Activated gamma-delta T cell (primary cell): ENCODE measurements around the gene ELOVL6.
"Not testable (repeated sequence)": the region's sequence is repeated elsewhere in the genome, so short reads cannot be mapped to it uniquely, and the experiment has no call there.

Experiments used
- DNase-seq: peaks from one replicate; lab custom pipeline; 2025; lab: John Stamatoyannopoulos, UW

Gene ELOVL6

DNA sequence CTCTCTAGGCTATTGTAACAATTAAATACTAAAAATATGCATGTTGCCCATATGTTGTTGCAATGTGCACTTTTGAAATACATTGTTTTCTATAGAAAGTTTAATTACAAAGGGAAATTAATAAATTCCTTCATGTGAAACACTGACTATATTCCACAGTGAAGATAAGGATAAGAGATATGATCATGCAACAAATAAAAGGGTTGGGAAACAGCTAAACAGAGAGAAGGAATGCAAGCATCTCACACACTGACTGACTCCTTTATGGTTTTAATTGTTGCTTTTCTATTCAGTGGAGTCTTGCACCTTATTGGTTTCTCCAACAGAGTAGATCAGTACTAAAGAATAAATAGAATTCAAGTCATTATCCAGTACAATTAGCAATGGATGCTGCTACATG lies 37.8 kb downstream of the ELOVL6 start:
- DNase-seq: no peak

DNA sequence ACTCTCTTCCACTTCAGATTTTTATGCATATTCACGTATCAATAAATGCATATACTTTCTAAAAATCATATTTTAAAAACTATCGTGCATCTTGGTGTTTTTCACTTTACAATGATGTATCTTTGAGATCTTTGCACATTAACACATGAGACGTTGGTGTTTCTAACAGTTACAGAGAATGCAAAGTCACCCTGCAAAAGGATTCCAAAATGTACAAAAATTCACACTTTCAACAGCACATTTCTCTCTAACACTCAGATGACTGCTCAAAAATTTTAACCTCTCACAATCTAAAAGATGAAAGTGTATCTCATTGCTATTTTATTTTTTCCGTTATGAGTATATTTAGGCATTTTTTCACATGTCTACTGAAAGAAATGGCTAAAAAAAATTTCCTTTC lies 38.9 kb downstream of the ELOVL6 start:
- no peak for DNase-seq

DNA sequence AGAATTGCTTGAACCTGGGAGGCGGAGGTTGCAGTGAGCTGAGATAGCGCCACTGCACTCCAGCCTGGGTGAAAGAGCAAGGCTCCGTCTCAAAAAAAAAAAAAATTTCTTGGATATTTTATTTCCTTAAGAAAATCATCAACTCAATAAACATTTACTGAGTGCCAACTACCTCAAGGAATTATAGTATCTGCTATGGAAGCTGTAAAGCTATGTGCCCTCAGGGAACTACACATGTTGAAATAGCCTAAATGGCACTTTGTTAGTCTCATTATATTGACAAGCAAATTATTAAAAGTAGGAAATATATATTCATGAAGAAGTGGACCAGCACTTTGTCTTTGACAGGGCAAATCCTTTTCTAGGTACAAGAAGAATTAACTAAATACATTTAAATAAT lies 40.8 kb downstream of the ELOVL6 start:
- no peak for DNase-seq

DNA sequence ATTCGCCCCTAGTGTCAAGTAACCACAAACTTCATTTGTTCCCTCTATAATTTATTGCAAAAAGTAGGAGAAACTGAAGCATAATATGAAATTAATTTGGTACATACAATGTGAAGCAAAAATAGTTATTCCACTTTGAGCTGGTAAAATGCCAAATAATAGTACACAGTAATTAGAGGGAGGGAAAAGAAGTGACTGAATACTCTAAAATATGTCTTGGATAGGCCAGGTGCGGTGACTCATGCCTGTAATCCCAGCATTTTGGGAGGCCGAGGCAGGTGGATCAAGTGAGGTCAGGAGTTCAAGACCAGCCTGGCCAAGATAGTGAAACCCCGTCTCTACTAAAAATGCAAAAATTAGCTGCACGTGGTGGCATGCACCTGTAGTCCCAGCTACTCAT lies 41.2 kb downstream of the ELOVL6 start:
- DNase-seq: not testable (repeated sequence)

DNA sequence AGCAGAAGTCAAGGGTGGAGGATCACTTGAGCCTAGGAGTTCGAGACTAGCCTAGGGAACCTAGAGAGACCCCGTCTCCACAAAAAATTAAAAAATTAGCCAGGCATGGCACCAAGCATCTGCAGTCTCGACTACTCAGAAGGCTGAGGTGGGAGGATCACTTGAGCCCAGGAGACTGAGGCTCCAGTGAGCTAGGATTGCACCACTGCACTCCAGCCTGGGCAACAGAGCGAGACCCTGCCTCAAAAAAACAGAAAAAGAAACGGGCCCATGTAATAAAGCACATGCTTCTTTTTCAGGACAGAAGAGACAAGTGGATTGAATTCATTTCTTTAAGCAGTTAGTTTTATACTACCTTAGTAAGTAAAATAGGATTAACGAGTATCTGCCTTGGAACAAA lies 42.0 kb downstream of the ELOVL6 start:
- no peak for DNase-seq

DNA sequence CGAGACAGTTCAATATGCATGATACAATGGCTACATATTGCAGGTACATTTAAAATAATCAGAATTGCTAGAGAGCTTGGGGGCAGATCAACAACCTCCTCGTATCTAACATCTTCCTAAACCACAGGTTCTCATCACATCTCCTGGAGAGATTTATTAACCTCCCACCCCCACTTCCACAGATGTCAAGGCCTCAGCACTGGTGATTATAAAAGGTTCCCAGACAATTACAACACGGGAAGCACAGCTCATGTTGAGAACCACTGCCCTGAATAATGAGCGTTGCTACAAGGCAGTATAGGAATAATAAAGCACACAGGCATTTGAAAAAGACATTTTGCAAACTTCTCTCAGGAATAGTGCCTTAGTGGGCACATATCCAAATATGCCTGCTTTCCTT lies 42.8 kb downstream of the ELOVL6 start:
- no peak for DNase-seq

DNA sequence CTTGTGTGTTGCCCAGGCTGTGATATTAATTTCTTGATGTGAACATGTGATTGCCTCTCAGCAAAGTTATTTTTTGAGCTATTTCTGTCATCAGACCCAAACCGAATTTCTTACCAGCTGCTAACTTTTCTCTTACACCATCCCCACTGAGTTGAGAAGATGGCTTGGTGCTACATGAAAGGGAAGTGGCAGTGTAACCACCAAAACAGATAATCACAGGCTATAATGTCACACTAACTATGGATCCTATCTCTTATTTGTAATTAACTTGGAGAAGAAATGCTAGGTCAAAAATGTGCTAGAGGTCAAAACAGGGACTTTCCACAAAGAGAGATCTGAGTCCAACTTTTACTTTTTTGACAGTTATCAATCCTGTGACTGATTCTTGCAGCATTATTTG lies 43.8 kb downstream of the ELOVL6 start:
- DNase-seq: no peak

DNA sequence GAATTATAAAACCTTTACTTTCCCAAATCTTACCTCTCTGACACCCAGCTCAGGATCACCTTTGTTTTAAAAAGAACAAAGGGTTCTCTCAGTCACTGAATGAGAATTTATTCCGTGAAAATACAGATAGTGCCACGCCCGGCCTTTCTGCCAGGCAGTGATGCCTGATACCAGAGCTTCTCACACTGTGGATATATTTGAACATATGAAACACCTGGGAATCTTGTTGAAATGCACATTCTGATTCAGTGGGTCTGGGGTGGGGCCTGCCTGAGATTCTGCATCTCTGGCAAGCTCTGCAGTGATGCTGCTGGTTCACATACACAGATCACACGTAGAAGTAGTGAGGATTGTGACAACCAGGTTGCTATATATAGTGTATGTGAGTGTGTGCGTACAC lies 46.0 kb downstream of the ELOVL6 start:
- no peak for DNase-seq

DNA sequence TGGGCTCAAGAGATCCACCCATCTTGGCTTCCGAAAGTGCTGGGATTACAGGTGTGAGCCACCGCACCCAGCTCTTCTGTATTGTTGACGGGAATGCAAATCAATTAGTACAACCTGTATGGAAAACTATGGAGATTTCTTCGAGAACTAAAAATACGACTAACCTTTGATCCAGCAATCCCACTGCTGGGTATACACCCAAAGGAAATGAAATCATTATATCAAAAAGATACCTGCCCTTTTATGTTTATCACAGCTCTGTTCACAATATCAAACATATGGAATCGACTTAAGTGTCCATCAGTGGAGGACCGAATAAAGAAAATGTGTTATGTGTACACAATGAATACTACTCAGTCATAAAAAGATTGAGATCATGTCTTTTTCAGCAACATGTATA lies 49.3 kb downstream of the ELOVL6 start:
- DNase-seq: no peak

DNA sequence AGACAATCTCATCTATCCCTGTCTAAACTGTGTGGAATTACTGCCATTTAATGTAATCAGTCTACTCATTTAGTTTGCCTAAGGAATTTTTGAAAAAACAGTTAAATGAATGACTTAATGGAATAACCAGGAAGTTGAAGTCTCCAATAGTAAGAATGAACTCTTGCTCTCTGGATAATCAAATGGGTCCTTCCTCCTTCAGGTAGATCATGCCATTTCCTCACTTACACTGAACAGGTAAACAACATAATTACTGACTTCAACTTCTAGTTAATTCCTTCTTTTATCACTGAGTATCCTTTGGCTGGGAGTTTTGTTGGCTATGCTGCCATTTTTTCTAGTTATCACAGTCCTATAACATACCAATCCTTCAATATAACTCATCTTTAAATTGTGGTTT lies 56.0 kb downstream of the ELOVL6 start:
- DNase-seq: no peak

DNA sequence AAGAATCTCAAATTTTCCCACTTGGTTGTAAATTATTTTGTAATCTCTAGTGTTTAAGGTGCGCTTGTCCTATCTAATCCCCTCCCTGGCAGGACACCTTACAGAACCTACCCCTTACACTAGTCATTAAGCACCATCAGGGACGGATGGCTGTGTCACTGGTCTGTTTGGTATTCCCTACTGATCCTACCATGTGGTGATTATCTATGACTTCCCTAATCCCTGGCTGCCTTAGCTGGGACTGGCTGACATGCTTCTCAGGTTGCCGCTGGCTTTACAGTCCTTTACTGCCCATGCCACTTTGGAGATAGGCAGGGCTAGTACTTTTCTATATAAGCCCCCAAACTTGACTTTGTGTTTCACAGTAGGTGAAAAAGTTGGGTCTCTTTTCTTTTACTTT lies 58.6 kb downstream of the ELOVL6 start:
- no peak for DNase-seq

DNA sequence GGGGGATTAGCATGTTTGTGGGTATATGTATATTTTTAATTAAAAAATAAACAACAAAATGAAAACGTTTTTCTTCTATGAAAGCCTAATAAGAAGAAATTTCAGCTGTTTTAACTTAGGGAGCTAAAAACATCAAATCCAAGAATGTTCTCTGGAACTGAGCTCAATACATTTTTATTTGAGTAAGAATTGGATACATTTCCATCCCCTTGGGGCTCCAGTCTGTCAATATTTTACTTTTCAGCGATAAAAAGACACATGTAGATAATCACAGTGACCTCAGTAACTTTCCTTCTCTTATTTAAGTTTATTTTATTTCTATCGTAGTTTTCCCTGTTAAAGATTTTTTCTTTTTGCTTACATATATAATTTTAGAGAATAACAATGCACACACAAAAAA lies 59.3 kb downstream of the ELOVL6 start:
- no peak for DNase-seq

DNA sequence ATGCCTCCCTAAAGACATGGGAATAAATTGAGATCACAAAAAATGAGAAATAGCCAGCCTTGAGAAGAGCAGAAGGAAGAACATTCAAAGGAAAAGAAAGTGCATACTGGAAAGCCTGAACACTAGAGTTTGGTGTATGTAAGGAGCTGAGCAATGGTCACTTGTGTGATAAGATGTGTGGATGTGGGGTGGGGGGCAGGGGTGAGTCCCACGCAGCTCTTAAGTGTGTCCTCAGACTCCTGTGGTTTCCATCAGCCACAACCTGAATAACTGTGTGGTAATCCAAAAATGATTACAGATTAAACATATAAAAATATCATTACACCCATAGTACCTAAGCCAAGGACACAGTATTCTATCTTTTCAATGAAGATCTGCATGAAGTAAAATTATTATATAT lies 59.9 kb downstream of the ELOVL6 start:
- no peak for DNase-seq

DNA sequence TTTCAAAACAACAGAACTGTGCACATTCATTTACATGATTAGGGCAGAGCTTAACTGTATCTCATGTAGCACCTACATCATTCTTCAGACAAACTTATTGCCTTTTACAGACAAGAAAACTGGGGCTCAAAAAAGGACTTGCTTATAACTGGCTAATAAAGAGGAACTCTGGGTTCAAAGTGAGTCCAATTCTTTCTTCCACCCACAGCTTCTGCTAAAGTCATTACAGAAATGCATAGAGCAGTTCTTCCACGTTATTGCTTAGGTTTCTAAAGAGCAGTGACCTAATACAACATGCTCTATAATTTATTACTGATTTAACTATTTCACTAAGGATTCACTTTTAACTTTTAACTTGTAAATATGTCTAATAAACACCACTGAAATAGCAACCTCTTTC lies 60.6 kb downstream of the ELOVL6 start:
- no peak for DNase-seq

DNA sequence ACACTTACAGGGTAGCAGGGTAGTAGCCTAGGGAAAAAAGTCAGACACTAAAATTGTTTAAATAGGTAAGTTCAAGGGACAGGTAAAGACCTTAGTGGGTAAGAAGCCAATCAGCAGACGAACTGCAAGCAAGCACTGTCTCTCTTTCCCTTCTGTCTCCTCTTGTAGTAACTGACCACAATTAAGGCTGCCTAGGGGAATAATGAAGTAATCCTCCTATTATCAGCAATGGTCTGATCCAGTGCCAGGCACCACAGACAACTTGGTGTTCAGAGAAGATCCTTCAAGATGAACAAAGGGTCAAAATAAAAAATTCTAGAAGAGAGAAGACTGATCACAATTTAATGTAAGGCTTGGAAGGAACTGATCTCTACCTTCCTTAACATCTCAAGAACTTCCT lies 62.9 kb downstream of the ELOVL6 start:
- DNase-seq: no peak

DNA sequence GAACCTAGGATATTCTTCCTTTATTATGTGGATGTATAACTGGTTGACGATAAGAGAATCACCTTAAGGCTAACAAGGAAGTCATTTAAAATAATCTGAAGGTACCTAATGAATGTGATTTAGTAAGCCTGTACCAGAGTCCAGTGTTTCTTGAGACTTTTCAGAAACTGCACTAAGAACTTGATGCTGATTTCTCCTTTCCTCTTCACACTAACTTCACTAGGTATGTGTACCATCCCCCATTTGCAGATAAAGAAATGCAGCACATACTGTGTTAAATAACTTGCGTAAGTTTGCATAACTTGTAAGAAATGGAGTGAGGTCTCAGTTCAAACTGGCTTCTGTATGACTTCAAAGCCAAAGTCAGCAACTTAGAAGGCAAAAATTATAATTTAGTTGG lies 63.3 kb downstream of the ELOVL6 start:
- DNase-seq: no peak

DNA sequence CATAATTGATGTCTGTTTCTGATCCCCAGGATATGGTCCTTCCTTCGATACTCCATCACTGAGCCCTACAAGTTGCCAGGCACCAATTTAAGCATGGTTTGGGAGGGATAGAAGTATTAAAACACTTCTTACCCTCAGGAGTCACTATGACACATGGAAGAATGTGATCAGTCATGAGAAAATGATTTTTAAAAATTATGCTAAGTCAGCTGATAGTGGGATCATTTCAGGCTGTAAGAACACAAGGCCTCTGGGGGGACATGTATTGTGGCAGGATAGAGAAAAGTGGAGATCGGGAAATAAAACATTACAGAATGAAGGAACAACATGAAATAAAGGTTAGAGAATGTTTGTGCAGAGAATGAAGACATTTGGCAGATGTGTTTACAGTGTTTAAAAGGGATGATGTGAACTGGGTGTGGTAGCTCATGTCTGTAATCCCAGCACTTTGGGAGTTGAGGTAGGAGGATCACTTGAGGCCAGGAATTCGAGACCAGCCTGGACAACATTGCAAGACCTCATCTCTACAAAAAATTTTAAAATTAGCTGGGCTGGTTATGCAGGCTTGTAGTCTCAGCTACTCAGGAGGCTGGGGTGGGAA lies 64.0 kb downstream of the ELOVL6 start:
- no peak for DNase-seq

DNA sequence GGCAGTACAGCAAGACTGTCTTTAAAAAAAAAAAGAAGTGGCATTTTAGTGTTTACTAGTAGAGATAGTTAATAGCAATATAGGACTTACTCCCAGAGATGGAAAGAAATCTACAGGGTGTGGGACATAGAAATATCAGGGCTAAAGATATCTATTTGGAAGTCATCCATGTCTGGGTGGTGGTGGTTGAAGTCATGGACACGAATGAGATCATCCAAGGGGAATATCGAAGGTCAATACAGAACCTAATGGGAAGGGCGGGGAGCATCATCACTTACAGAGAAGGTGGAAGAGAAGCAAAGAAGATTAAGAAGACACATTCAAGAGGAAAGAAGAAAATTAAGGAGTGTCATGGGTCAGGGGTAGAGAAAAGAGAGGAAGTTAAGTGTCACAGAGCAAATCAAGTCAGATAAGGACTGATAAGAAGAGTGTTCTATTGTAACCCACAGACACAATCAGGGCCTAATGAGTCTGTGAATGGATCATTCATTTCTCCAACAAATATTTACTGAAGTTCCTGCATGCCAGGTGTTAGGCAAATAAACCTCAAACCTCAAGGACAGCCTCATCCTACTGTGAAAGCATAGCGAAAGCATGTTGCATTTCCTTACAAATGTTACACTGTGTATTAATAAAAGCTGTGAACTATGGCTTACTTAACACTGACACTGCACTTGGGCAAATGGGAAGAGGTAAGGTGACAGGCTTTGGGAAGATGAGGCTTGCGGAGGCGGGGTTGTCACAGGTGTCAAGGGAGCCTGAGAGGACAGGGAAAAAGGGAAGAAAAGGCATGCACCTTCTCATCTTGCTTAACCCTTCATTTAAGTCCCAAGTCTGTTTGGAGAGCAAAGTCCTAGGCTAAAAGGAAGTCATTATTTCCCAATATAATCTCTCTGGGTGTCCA lies 65.3 kb downstream of the ELOVL6 start:
- no peak for DNase-seq

DNA sequence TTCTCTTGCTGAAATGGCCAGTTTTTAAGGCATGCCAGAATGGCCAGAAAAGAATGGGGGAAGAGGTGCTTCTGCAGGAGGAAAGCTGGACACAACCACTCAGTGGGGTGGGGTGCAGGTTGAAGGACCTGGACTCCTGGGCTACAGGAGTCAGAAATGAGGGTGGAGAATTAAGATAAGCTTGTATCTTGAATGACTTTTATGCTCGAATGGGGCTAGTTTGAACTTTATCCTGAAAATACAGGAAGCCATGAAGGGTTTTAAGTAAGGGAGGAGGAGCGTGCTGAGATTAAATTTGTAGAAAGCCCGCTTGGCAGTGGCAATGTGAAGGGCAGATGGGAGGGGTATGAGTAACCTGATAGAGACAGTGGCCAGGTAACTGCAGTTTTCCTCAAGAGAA lies 66.5 kb downstream of the ELOVL6 start:
- no peak for DNase-seq

DNA sequence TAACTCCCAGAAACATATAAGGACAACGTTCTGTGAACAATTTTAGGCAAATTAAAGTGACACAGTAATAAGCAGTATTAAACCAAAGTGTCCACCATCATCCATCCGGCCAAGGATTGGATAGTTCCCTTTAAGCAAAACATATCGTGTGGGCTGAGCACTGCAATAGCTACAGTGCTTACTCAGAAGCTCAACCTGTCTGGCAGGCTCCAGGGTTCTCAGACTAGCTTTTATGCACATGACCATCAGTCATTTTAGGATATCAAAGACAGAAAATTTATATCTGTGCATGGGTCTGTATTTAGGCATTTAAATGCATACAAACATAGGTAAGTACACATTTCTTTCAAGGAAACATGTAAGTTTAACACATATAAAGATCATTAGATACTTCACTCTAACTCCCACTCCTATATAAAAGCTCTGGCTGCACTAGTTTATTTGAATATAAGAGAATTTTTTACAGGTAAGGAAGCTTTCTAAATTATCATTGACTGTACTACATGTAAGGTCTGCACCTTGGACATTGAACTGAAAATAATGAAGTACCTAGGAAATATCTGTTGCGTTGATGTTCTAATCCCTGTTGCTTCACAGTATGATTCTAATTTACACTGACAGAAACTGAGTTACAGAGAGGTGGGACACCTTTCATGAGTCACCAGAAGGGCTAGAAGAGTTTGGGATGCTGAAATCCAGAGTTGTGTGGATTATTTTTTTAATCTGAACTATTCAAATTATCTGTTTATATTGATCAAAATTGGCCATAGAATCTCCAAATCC lies 67.6 kb downstream of the ELOVL6 start:
- no peak for DNase-seq

DNA sequence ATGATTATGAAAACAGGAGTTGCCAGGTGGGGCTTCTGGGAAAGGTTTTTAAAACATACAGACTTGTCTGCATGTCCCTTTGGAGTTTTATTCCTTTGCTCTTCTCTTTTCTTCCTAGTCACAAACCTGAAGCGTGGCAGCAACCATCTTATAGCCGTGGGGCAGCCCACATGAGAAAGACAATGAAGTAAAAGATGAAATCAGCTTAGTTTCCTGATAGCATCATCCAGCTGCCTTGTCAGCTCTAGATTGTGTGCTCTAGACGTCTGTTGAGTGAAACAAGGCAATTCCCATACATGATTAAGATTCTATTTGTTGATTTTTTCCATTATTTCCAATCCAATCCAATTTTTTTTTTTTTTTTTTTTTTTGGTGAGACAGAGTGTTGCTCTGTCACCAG lies 68.9 kb downstream of the ELOVL6 start:
- DNase-seq: no peak

DNA sequence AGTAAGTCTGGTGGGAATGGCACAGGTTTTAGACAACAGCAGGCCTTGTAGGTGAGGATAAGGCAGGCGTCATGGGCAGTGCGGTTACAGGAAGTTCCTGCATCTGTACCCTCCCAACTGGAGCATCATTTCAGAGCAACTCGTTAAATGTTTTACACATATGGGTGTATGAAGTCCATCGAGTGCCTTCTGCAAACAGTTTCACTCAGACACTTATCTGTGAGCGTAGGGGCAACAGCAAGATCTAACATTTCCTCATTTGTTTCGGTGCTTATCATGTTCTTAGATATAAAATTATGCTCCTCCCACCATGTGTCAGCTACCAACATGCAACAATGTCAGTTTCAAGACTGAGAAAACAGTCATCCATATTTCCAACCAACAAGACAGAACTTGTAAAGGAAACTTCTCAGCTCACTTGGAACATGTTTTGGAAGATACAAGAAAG lies 69.9 kb downstream of the ELOVL6 start:
- no peak for DNase-seq

DNA sequence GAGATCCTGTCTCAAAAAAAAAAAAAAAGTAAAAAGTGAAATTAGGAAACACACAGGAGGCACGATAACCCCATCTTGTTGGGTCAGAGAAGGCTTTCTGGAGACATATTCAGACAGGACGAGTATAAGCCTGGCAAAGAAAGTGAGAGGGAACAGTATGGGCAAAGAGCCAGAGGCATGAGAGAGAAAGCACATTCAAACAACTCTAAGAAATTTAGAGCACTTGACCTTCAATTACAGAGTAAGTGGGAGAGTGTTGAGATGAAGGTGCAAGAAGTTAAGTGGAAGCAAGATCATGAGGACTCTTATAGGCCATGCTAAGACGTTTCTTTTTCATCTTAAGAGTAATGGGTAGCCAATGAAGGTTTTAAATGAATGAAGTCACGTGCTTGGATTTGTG lies 70.4 kb downstream of the ELOVL6 start:
- no peak for DNase-seq
